GM19043 (cell line): ENCODE results near the gene ITIH5.

Source experiments
- ATAC-seq: cut with Tn5 transposase; IDR thresholded peaks from one replicate; pipeline ENCODE4 v1.9.1; 2021; ENCODE audit warnings: low read depth; ENCODE audit not compliant: unreplicated experiment

Gene ITIH5

GRCh38 chr10:7635408-7636125 lies 31.2 kb downstream of the ITIH5 start:
- ATAC-seq = no peak

- ATAC-seq = no peak
Measured at GRCh38 chr10:7634142-7634894, 32.4 kb downstream of the ITIH5 start.

- no peak for ATAC-seq
Measured at GRCh38 chr10:7626283-7626682, 40.5 kb downstream of the ITIH5 start.

- ATAC-seq = no peak
Measured at GRCh38 chr10:7625836-7626235, 40.9 kb downstream of the ITIH5 start.

GRCh38 chr10:7625009-7625408 lies 41.8 kb downstream of the ITIH5 start:
- no peak for ATAC-seq

GRCh38 chr10:7622969-7623368 lies 43.8 kb downstream of the ITIH5 start:
- ATAC-seq = no peak

GRCh38 chr10:7618461-7618860 lies 48.3 kb downstream of the ITIH5 start:
- ATAC-seq = no peak

GRCh38 chr10:7611909-7612308 lies 54.9 kb downstream of the ITIH5 start:
- ATAC-seq = no peak

- no peak for ATAC-seq
Measured at GRCh38 chr10:7610651-7611389, 55.9 kb downstream of the ITIH5 start.

GRCh38 chr10:7610026-7610425 lies 56.7 kb downstream of the ITIH5 start:
- ATAC-seq = no peak

GRCh38 chr10:7609556-7609955 lies 57.2 kb downstream of the ITIH5 start:
- no peak for ATAC-seq

- no peak for ATAC-seq
Measured at GRCh38 chr10:7608001-7608400, 58.8 kb downstream of the ITIH5 start.

GRCh38 chr10:7606951-7607404 lies 59.8 kb downstream of the ITIH5 start:
- no peak for ATAC-seq

GRCh38 chr10:7605565-7606295 lies 61.0 kb downstream of the ITIH5 start:
- ATAC-seq = no peak

- ATAC-seq = no peak
Measured at GRCh38 chr10:7601023-7601656, 65.6 kb downstream of the ITIH5 start.

GRCh38 chr10:7598771-7599170 lies 68.0 kb downstream of the ITIH5 start:
- no peak for ATAC-seq

- no peak for ATAC-seq
Measured at GRCh38 chr10:7596356-7596755, 70.4 kb downstream of the ITIH5 start.

GRCh38 chr10:7593905-7594304 lies 72.9 kb downstream of the ITIH5 start:
- ATAC-seq = no peak

GRCh38 chr10:7593063-7593462 lies 73.7 kb downstream of the ITIH5 start:
- no peak for ATAC-seq

- no peak for ATAC-seq
Measured at GRCh38 chr10:7592627-7593026, 74.1 kb downstream of the ITIH5 start.
